ENCODE results near the gene DKK2.

- TF ChIP-seq, protein P1, sequence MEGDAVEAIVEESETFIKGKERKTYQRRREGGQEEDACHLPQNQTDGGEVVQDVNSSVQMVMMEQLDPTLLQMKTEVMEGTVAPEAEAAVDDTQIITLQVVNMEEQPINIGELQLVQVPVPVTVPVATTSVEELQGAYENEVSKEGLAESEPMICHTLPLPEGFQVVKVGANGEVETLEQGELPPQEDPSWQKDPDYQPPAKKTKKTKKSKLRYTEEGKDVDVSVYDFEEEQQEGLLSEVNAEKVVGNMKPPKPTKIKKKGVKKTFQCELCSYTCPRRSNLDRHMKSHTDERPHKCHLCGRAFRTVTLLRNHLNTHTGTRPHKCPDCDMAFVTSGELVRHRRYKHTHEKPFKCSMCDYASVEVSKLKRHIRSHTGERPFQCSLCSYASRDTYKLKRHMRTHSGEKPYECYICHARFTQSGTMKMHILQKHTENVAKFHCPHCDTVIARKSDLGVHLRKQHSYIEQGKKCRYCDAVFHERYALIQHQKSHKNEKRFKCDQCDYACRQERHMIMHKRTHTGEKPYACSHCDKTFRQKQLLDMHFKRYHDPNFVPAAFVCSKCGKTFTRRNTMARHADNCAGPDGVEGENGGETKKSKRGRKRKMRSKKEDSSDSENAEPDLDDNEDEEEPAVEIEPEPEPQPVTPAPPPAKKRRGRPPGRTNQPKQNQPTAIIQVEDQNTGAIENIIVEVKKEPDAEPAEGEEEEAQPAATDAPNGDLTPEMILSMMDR (IDR thresholded peaks at IDR 0.05; ENCODE audit: insufficient read depth, low read depth, low read length), result no peak
- TF ChIP-seq EZH2 (IDR thresholded peaks at IDR 0.05; ENCODE audit: insufficient read depth, low read length), result no peak
Measured at GRCh38 chr4:106929248-106929647, 106.9 kb downstream of the DKK2 start.

Data from astrocyte (in vitro differentiated cells and primary cell).